ENCODE data around the gene BRD9.
"Not testable (repeated sequence)": the region's sequence is repeated elsewhere in the genome, so short reads cannot be mapped to it uniquely, and the experiment has no call there.

Gene BRD9

GRCh38 chr5:849651-850301 is 42.8 kb downstream of the BRD9 start:
- H3K4me3 ChIP-seq (ENCODE audit: low read depth, low read length), result no peak overlapping the region
- DNase-seq (ENCODE audit: low read depth), result no peak
- no peak for TF ChIP-seq CTCF (IDR thresholded peaks at IDR 0.05; ENCODE audit: low read depth, low read length)
- no peak for TF ChIP-seq MYC (IDR thresholded peaks at IDR 0.05; ENCODE audit: low read depth, low read length)
- no peak for TF ChIP-seq POLR2A (IDR thresholded peaks at IDR 0.05; ENCODE audit: extremely low read depth, insufficient read length)

GRCh38 chr5:848671-849111 is 43.9 kb downstream of the BRD9 start:
- no peak for DNase-seq (ENCODE audit: low read depth)
- no peak overlapping the region for H3K4me3 ChIP-seq (ENCODE audit: low read depth, low read length)
- no peak for TF ChIP-seq MYC (IDR thresholded peaks at IDR 0.05; ENCODE audit: low read depth, low read length)
- no peak for TF ChIP-seq MAX (IDR thresholded peaks at IDR 0.05; ENCODE audit: low read depth, low read length)
- no peak for TF ChIP-seq CTCF (IDR thresholded peaks at IDR 0.05; ENCODE audit: low read depth, low read length)
- TF ChIP-seq POLR2A (IDR thresholded peaks at IDR 0.05; ENCODE audit: extremely low read depth, insufficient read length), result no peak

- H3K4me3 ChIP-seq (ENCODE audit: low read depth, low read length); DNase-seq (ENCODE audit: low read depth): not testable (repeated sequence)
Measured at GRCh38 chr5:847736-848135, 44.9 kb downstream of the BRD9 start.

- not testable (repeated sequence) for H3K4me3 ChIP-seq (ENCODE audit: low read depth, low read length); DNase-seq (ENCODE audit: low read depth)
Measured at GRCh38 chr5:847212-847611, 45.4 kb downstream of the BRD9 start.

- not testable (repeated sequence) for DNase-seq (ENCODE audit: low read depth); H3K4me3 ChIP-seq (ENCODE audit: low read depth, low read length)
Measured at GRCh38 chr5:846602-847091, 46.0 kb downstream of the BRD9 start.

GRCh38 chr5:845676-846601 is 46.7 kb downstream of the BRD9 start:
- H3K4me3 ChIP-seq (ENCODE audit: low read depth, low read length); DNase-seq (ENCODE audit: low read depth): not testable (repeated sequence)

- not testable (repeated sequence) for DNase-seq (ENCODE audit: low read depth); H3K4me3 ChIP-seq (ENCODE audit: low read depth, low read length)
Measured at GRCh38 chr5:845031-845675, 47.4 kb downstream of the BRD9 start.

GRCh38 chr5:844426-844825 is 48.2 kb downstream of the BRD9 start:
- not testable (repeated sequence) for H3K4me3 ChIP-seq (ENCODE audit: low read depth, low read length); DNase-seq (ENCODE audit: low read depth)

- DNase-seq (ENCODE audit: low read depth); H3K4me3 ChIP-seq (ENCODE audit: low read depth, low read length): not testable (repeated sequence)
Measured at GRCh38 chr5:843926-844325, 48.7 kb downstream of the BRD9 start.

GRCh38 chr5:843371-843770 is 49.2 kb downstream of the BRD9 start:
- H3K4me3 ChIP-seq (ENCODE audit: low read depth, low read length); DNase-seq (ENCODE audit: low read depth): not testable (repeated sequence)

- not testable (repeated sequence) for H3K4me3 ChIP-seq (ENCODE audit: low read depth, low read length); DNase-seq (ENCODE audit: low read depth)
Measured at GRCh38 chr5:842402-843221, 50.0 kb downstream of the BRD9 start.

GRCh38 chr5:841531-842401 is 50.8 kb downstream of the BRD9 start:
- H3K4me3 ChIP-seq (ENCODE audit: low read depth, low read length), result not testable (repeated sequence)

GRCh38 chr5:840974-841435 is 51.6 kb downstream of the BRD9 start:
- H3K4me3 ChIP-seq (ENCODE audit: low read depth, low read length); DNase-seq (ENCODE audit: low read depth): not testable (repeated sequence)

More at GRCh38 chr5:841531-842401, 50.8 kb downstream of the BRD9 start:
- DNase-seq (ENCODE audit: low read depth), result not testable (repeated sequence)

Data from NB4 (cell line).